ELR (cell line): ENCODE data around the gene KCNN3.

Experiments
- DNase-seq: peaks from one replicate; pipeline ENCODE4 v3.0.0-alpha.2; 2015; ENCODE audit warnings: low read depth

The KCNN3 gene

DNA sequence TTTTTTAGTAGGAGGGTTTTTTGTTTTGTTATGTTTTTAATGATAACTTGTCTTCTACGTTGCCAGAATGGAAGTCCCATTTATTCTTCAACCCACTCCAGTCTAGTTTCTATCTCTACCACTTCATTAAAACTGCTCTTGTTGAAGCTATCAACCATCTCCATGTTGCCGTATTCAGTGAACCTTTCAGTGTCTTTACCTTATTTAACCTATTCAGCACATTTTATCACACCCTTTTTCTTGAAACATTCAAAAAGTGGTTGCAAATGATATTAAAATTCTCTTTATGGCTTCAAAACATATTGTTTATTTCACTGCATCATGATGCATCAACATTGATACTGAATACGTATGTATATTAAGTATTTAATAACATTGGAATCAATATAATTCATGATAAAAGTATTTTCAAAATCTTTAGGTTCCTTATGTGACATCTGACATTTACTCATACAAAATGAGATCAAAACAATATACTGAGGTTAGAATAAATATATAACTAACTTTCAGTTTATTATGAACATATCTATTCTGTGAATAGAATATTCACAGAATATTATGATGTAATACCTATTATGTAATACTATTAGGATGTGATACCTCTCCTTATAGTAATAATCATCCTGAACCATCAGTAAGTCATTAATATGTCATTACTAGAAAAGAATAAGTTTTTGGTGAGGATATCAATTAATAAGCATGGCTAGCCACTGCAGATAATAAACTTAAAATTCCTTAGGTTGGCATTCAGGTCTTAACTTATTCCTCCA lies 210.1 kb downstream of the KCNN3 start:
- DNase-seq, result no peak

DNA sequence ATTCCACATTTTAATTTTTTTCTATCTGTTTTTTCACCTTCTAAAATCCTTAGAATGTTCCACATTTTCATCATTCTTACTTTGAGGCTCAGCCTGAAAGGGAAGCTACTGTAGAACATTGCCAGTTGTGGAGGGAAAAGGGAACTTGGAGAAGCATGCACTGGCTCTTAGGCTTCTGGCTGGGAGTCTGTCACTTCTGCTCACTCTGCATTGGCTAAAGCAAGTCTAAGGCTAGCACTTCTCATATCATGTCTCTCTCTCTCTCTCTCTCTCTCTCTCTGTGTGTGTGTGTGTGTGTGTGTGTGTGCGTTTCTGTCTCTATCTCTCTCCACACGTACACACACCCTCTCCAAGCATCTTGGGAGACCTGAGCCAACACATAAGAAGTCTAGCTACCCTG lies 212.5 kb downstream of the KCNN3 start:
- DNase-seq, result no peak

DNA sequence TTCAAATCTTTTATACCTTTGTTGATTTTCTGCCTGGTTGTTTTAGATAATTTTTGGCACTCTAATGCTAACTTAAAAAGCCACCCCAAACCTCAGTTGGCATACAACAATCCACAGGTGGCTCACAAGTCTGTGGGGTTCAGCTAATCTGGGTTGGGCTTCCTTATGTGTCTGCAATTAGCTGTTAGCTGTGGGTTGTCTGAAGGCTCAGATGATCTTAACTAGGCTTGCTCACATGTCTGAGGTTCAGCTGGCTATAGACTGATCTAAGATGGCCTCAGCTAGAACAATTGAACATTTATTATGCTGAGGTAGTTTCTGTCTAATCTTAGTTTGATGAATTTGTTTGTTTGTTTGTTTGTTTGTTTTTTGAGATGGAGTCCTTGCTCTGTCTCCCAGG lies 217.2 kb downstream of the KCNN3 start:
- no peak for DNase-seq
